K562 (cell line): Measurements from ENCODE around the gene DYNLT4. TPM values are rescaled to one million over a fixed set of nuclear protein-coding genes. Genes with fewer than 3 reads are reported as not detected.

Experiments
- CBFA2T2 ChIP-seq: fragments of 450-650 bp; conservative IDR thresholded peaks from 2 replicates; pipeline ENCODE4 v1.6.1; 2017; ENCODE audit warnings: mild to moderate bottlenecking
- EP400 ChIP-seq: fragments of 450-650 bp; IDR thresholded peaks from 2 replicates; pipeline ENCODE4 v1.6.1; 2017; ENCODE audit warnings: antibody characterized with exemption, mild to moderate bottlenecking, moderate library complexity
- ESRRA ChIP-seq: fragments of 450-650 bp; IDR thresholded peaks from 2 replicates; pipeline ENCODE4 v1.6.1; 2014; ENCODE audit warnings: low read depth, mild to moderate bottlenecking, moderate library complexity, borderline replicate concordance
- GABPB2 ChIP-seq: fragments of 250-450 bp; sonication (Bioruptor Pico); conservative IDR thresholded peaks from 2 replicates; pipeline ENCODE4 v1.5.1; 2021; ENCODE audit warnings: mild to moderate bottlenecking
- KAT7 ChIP-seq: sonication (generic); formaldehyde crosslinking; IDR thresholded peaks from 2 replicates; pipeline ENCODE4 v1.8.0; 2022; ENCODE audit warnings: missing genetic modification reagents, mild to moderate bottlenecking, borderline replicate concordance
- KLF13 ChIP-seq: fragments of 450-650 bp; IDR thresholded peaks from 2 replicates; pipeline ENCODE4 v1.6.1; 2016; ENCODE audit warnings: missing genetic modification characterization, low read depth, mild to moderate bottlenecking, missing compliant biosample characterization, moderate library complexity, borderline replicate concordance
- MYNN ChIP-seq, 2 experiments: sonication (generic); formaldehyde crosslinking in 1 of 2; IDR thresholded peaks; 2 replicates each; pipeline versions ENCODE4 v1.5.0 to v1.6.1; 2016 to 2020; ENCODE audit warnings: antibody characterized with exemption in 1 of 2, missing genetic modification reagents in 1 of 2
- SAP30 ChIP-seq: fragments of 200-600 bp; sonication (generic); IDR thresholded peaks from 2 replicates; pipeline ENCODE4 v1.6.1; 2012; ENCODE audit warnings: borderline replicate concordance, low read depth, mild to moderate bottlenecking, moderate library complexity, low read length, control low read depth, inconsistent platforms; ENCODE audit not compliant: insufficient read depth, poor library complexity, severe bottlenecking
- SPI1 ChIP-seq: IDR thresholded peaks from 2 replicates; pipeline ENCODE4 v1.6.1; 2011; ENCODE audit warnings: low read depth, low read length, control low read depth, borderline replicate concordance
- TRIM28 ChIP-seq: fragments of 450-650 bp; IDR thresholded peaks from 2 replicates; pipeline ENCODE4 v1.6.1; 2017
- ZBTB8A ChIP-seq: fragments of 450-650 bp; IDR thresholded peaks from 2 replicates; pipeline ENCODE4 v1.6.1; 2018; ENCODE audit warnings: mild to moderate bottlenecking, moderate library complexity; ENCODE audit not compliant: partially characterized antibody
- ZNF584 ChIP-seq: fragments of 200-800 bp; sonication (Bioruptor generic); IDR thresholded peaks from 2 replicates; pipeline ENCODE4 v1.6.1; 2016; ENCODE audit warnings: low read depth, mild to moderate bottlenecking, missing genetic modification characterization, missing compliant biosample characterization
- ZNF717 ChIP-seq: fragments of 250-450 bp; sonication (Bioruptor Pico); IDR thresholded peaks from 2 replicates; pipeline ENCODE4 v1.5.0; 2021
- polyA plus RNA-seq, 8 experiments: library from polyadenylated mRNA; depleted of rRNA in 4 of 8; stranded (reverse) in 5 of 8; unstranded in 3 of 8; fragments of >200 nt; fragmentation: Nextera tagmentation in 2 of 8; fragmentation: Illumina TruSeq in 1 of 8; extraction: Ambion mirVana in 2 of 8; extraction: Trizol in 1 of 8; gene quantifications; 2 replicates each; pipeline versions ENCODE4 v1.2.1 to v1.2.3, GENCODE V29; 2011 to 2014; ENCODE audit warnings: inconsistent platforms in 1 of 8, missing spikeins in 1 of 8
- total RNA-seq, 7 experiments: library from RNA; depleted of rRNA in 6 of 7; stranded (reverse); fragments of >200 nt in 6 of 7; fragmentation: Illumina TruSeq in 2 of 7; extraction: Trizol in 2 of 7; gene quantifications; 2 replicates each; pipeline versions ENCODE4 v1.2.1 to v1.2.3, GENCODE V29; 2011 to 2021; ENCODE audit warnings: low replicate concordance in 1 of 7
- TF ChIP-seq, protein P1 (sequence below): fragments of 250-450 bp; sonication (Bioruptor Pico); IDR thresholded peaks from 2 replicates; pipeline ENCODE4 v1.8.0; 2022; ENCODE audit warnings: inconsistent platforms
- TF ChIP-seq, protein P2 (sequence below): sonication (generic); formaldehyde crosslinking; IDR thresholded peaks from 2 replicates; pipeline ENCODE4 v1.8.1; 2023; ENCODE audit warnings: mild to moderate bottlenecking, missing genetic modification reagents

Gene DYNLT4
- total and polyA plus RNA-seq, 9 of the 15 experiments (the other 6 are each of a cell fraction or from before 2014, with no cell fraction given): 0.29 to 0.73 TPM; not detected in 7

DNA sequence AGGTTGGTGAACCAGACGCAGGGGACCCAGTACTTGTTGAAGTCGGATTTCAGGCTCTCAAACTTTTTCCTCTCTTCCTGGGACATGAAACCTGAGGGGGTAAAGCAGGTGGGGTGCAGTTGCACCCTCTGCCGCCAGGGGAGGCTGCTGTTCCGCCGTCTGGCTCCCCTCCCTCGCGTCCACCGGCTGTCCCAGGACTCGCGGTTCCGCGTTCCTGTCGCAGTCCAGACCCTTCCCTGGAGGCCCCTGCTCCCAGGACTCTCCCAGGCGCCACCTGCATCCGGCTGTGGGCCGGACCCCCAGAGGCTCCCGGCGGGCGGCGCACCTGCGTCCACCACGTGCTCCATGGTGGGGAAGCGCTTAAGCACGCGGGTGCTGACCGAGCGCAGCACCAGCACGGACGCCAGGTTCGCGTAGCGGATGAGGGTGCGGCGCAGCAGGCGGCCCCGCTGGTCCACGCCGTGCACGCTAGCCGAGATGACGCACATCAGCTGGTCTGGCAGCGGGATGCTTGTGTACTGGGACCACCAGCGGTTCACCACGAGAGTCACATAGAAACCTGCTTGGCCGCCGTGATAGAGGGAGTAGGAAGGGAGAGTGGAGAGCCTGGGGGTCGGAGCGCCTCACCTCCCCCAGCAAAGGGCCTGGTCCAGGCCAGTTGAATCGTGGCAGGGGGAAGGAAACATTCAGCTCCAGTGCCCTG lies 20.9 kb downstream of the DYNLT4 start (continued):
- TF ChIP-seq EP400 (peak; percentile 53; the same call in 1 of the 2 replicates), KLF13 (tag) (no peak), ESRRA (0 out of 2 replicates have a peak, but pooled peaks have one; percentile 14), CBFA2T2 (no peak), ZBTB8A (no peak), ZNF584 (CRISPR knock-in tag) (no peak), SAP30 (no peak), KAT7 (no peak), TRIM28 (no peak), ZNF717 (CRISPR knock-in tag) (no peak), GABPB2 (CRISPR knock-in tag) (no peak), SPI1 (0 out of 2 replicates have a peak, but pooled peaks have one; percentile 11), MYNN (IDR thresholded peaks at IDR 0.05) (no peak), MYNN (CRISPR knock-in tag; IDR thresholded peaks at IDR 0.05) (no peak)
- TF ChIP-seq, protein P1, sequence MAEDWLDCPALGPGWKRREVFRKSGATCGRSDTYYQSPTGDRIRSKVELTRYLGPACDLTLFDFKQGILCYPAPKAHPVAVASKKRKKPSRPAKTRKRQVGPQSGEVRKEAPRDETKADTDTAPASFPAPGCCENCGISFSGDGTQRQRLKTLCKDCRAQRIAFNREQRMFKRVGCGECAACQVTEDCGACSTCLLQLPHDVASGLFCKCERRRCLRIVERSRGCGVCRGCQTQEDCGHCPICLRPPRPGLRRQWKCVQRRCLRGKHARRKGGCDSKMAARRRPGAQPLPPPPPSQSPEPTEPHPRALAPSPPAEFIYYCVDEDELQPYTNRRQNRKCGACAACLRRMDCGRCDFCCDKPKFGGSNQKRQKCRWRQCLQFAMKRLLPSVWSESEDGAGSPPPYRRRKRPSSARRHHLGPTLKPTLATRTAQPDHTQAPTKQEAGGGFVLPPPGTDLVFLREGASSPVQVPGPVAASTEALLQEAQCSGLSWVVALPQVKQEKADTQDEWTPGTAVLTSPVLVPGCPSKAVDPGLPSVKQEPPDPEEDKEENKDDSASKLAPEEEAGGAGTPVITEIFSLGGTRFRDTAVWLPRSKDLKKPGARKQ (CRISPR knock-in tag): peak; percentile 98
- TF ChIP-seq, protein P2, sequence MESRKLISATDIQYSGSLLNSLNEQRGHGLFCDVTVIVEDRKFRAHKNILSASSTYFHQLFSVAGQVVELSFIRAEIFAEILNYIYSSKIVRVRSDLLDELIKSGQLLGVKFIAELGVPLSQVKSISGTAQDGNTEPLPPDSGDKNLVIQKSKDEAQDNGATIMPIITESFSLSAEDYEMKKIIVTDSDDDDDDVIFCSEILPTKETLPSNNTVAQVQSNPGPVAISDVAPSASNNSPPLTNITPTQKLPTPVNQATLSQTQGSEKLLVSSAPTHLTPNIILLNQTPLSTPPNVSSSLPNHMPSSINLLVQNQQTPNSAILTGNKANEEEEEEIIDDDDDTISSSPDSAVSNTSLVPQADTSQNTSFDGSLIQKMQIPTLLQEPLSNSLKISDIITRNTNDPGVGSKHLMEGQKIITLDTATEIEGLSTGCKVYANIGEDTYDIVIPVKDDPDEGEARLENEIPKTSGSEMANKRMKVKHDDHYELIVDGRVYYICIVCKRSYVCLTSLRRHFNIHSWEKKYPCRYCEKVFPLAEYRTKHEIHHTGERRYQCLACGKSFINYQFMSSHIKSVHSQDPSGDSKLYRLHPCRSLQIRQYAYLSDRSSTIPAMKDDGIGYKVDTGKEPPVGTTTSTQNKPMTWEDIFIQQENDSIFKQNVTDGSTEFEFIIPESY (CRISPR knock-in tag): peak; percentile 100
